Posterior vena cava (tissue), 2 donors: ENCODE results near the gene GDF15. TPM values are rescaled to one million over a fixed set of nuclear protein-coding genes. Genes with fewer than 3 reads are reported as not detected.
A peak's percentile ranks its signal among the peaks of the same experiment; 100 is the strongest.

Experiments used
- DNase-seq: peaks from one replicate; pipeline ENCODE4 v3.0.0-alpha.2; 2020; ENCODE audit warnings: low spot score
- intact Hi-C, 2 donors: fragments of 100-400 bp; cut with DNase I; formaldehyde crosslinking; loops; one replicate each; pipeline versions ENCODE4 v1.14.1 to v1.14.2; 2022 to 2023
- microRNA-seq, 2 donors: library from miRNA; unstranded; fragments of <30 nt; microRNA quantifications; one replicate each; pipeline ENCODE4 v1.2.0, GENCODE V29; 2020 to 2021; ENCODE audit warnings: borderline microRNAs expressed in 2 of 2
- total RNA-seq, 2 donors: library from RNA; stranded (reverse); fragmentation: NEBNext Ultra II Directional; extraction: Animal tissue kit (Norgen Biotek cat#: 25700); gene quantifications; one replicate each; pipeline ENCODE4 v1.2.1, GENCODE V29; 2021
- donor health status: DM: yes; HTN: yes; CAD: no.
- donor health status: DM: yes; HTN: yes; CAD: no.

GDF15 gene
- total RNA-seq, 2 donors from 2014 or later = 3.1 to 4.5 TPM

- DNase-seq = no peak
- intact Hi-C loops = no loop called here
Observed at GRCh38 chr19:18435178-18435841, 49.4 kb downstream of the GDF15 start.

- DNase-seq = no peak
- intact Hi-C loops = no loop called here
Observed at GRCh38 chr19:18435842-18436670, 50.1 kb downstream of the GDF15 start.

GRCh38 chr19:18436671-18437490 is 50.9 kb downstream of the GDF15 start:
- DNase-seq = peak; percentile 91

GRCh38 chr19:18437491-18438330 is 51.8 kb downstream of the GDF15 start, which contains the start of gene ISYNA1:
ISYNA1 (minus strand) TSS chr19:18438133; CDS start chr19:18437979, 154 bp downstream.
- no peak for DNase-seq
- intact Hi-C loops = no loop called here

More at GRCh38 chr19:18436671-18437490, 50.9 kb downstream of the GDF15 start:
- intact Hi-C loops = no loop called here

- no peak for DNase-seq
- intact Hi-C loops = no loop called here
Observed at GRCh38 chr19:18438331-18439024, 52.5 kb downstream of the GDF15 start.

Small RNAs within 50 kb of the gene (microRNA-seq; reads per million reads assigned to microRNA genes)
- gene MIR3189 = 0 to 0.26 reads per million in 2 donors

Other genes starting within 250 kb of the GDF15 start
- gene PIK3R2, start 233.0 kb upstream of the GDF15 start, total RNA-seq = 10 to 100 TPM; 11.5 to 13.0 TPM
- 10 to 100 TPM; 60.7 to 76.7 TPM for gene IFI30, start 212.3 kb upstream of the GDF15 start, total RNA-seq
- 1 to 10 TPM; 6.1 to 6.6 TPM for gene MPV17L2, start 192.9 kb upstream of the GDF15 start, total RNA-seq
- gene RAB3A, start 182.1 kb upstream of the GDF15 start, total RNA-seq = 1 to 10 TPM; 1.9 to 2.9 TPM
- gene PDE4C, start 159.7 kb upstream of the GDF15 start, total RNA-seq = 1 to 10 TPM in 1 of 2 donors, under 1 TPM in 1; 0.90 to 1.1 TPM
- gene IQCN, start 111.7 kb upstream of the GDF15 start, total RNA-seq = 1 to 10 TPM; 2.6 to 4.9 TPM
- 100 to 1,000 TPM; 192 to 231 TPM for gene JUND, start 104.5 kb upstream of the GDF15 start, total RNA-seq
- gene LSM4, start 63.1 kb upstream of the GDF15 start, total RNA-seq = 10 to 100 TPM; 44.4 to 46.9 TPM
- gene PGPEP1, start 45.6 kb upstream of the GDF15 start, total RNA-seq = 10 to 100 TPM; 42.8 to 48.6 TPM
- gene LRRC25, start 11.5 kb downstream of the GDF15 start, total RNA-seq = 10 to 100 TPM in 1 of 2 donors, 1 to 10 TPM in 1; 6.8 to 16.8 TPM
- 10 to 100 TPM; 54.4 to 56.9 TPM for gene SSBP4, start 33.2 kb downstream of the GDF15 start, total RNA-seq
- gene ISYNA1, start 52.0 kb downstream of the GDF15 start, total RNA-seq = 10 to 100 TPM; 27.5 to 28.1 TPM
- 10 to 100 TPM; 19.5 to 20.7 TPM for gene ELL, start 135.9 kb downstream of the GDF15 start, total RNA-seq
- 100 to 1,000 TPM; 189 to 224 TPM for gene FKBP8, start 157.4 kb downstream of the GDF15 start, total RNA-seq
- 10 to 100 TPM; 63.9 to 75.2 TPM for gene KXD1, start 171.7 kb downstream of the GDF15 start, total RNA-seq
- gene UBA52, start 185.7 kb downstream of the GDF15 start, total RNA-seq = 100 to 1,000 TPM; 725 to 767 TPM
- 10 to 100 TPM; 38.0 to 48.1 TPM for gene REX1BD, start 202.6 kb downstream of the GDF15 start, total RNA-seq
- gene CRLF1, start 220.6 kb downstream of the GDF15 start, total RNA-seq = 100 to 1,000 TPM; 154 to 436 TPM
- 10 to 100 TPM in 1 of 2 donors, 1 to 10 TPM in 1; 2.8 to 14.5 TPM for gene TMEM59L, start 226.7 kb downstream of the GDF15 start, total RNA-seq